ENCODE measurements around the gene NAV2.

NAV2 gene

GRCh38 chr11:19715373-19715772, 2.7 kb downstream of the NAV2 start:
- Histone ChIP-seq H3K23ac (ENCODE audit: low read length) (no peak overlapping the region), H3K4ac (ENCODE audit: low read depth, low read length) (no peak overlapping the region), H2AFZ (ENCODE audit: insufficient read depth, low read length, poor library complexity) (no peak overlapping the region), H3K79me1 (ENCODE audit: low read length) (peaks cover 8% of the 10 kb centered on the region), H3K4me3 (ENCODE audit: low read depth, low read length) (no peak overlapping the region), H4K8ac (ENCODE audit: low read depth, low read length) (no peak overlapping the region), H3K36me3 (ENCODE audit: control insufficient read depth in 1 of 2, insufficient read depth in 2 of 2, low read length in 2 of 2) (no peaks in the 10 kb centered on the region), H2AK5ac (ENCODE audit: low read length) (no peak overlapping the region), H3K27me3 (ENCODE audit: insufficient read depth, low read length) (peaks cover 16% of the 10 kb centered on the region), H4K91ac (ENCODE audit: low read depth, low read length) (no peak overlapping the region), H3K14ac (ENCODE audit: low read length) (no peak overlapping the region), H3K27ac (ENCODE audit: low read depth, low read length) (no peak overlapping the region), H3K9ac (ENCODE audit: low read length) (no peak overlapping the region), H4K12ac (ENCODE audit: low read depth, low read length) (no peak overlapping the region), H3K4me2 (ENCODE audit: low read length) (no peak overlapping the region), H2BK120ac (ENCODE audit: insufficient read depth, low read length, poor library complexity) (no peak overlapping the region), H3K4me1 (ENCODE audit: control insufficient read depth in 1 of 2, insufficient read depth in 2 of 2, low read length in 2 of 2) (peaks cover 20 to 31% of the 10 kb centered on the region in 2 experiments), H2BK12ac (ENCODE audit: low read length) (no peak overlapping the region), H3K18ac (ENCODE audit: low read length) (no peak overlapping the region), H3K79me2 (ENCODE audit: control insufficient read depth, insufficient read depth, low read length, poor library complexity) (no peaks in the 10 kb centered on the region), H3K9me3 (ENCODE audit: insufficient read depth, low read depth, low read length) (peaks cover 6% of the 10 kb centered on the region), H2BK5ac (ENCODE audit: low read depth, low read length, poor library complexity) (no peak overlapping the region)
- no CpG with 5 or more reads among the region's 6 CpGs for WGBS (ENCODE audit: extremely low coverage, insufficient coverage, insufficient read length)
- peak; percentile 49 to 54 for DNase-seq

GRCh38 chr11:19718051-19718450, 5.4 kb downstream of the NAV2 start:
- no peak overlapping the region for H2AFZ ChIP-seq (ENCODE audit: insufficient read depth, low read length, poor library complexity)
- no peak overlapping the region for H3K4ac ChIP-seq (ENCODE audit: low read depth, low read length)
- H3K9ac ChIP-seq (ENCODE audit: low read length), result no peak overlapping the region
- H4K8ac ChIP-seq (ENCODE audit: low read depth, low read length), result no peak overlapping the region
- H3K27ac ChIP-seq (ENCODE audit: low read depth, low read length), result no peak overlapping the region
- H4K91ac ChIP-seq (ENCODE audit: low read depth, low read length), result no peak overlapping the region
- no CpG with 5 or more reads among the region's 1 CpG for WGBS (ENCODE audit: extremely low coverage, insufficient coverage, insufficient read length)
- H3K79me2 ChIP-seq (ENCODE audit: control insufficient read depth, insufficient read depth, low read length, poor library complexity), result no peaks in the 10 kb centered on the region
- H2BK120ac ChIP-seq (ENCODE audit: insufficient read depth, low read length, poor library complexity), result no peak overlapping the region
- H3K4me2 ChIP-seq (ENCODE audit: low read length), result no peak overlapping the region
- no peak overlapping the region for H2AK5ac ChIP-seq (ENCODE audit: low read length)
- no peak overlapping the region for H3K18ac ChIP-seq (ENCODE audit: low read length)
- no peak overlapping the region for H3K4me3 ChIP-seq (ENCODE audit: low read depth, low read length)
- peaks cover 6% of the 10 kb centered on the region for H3K9me3 ChIP-seq (ENCODE audit: insufficient read depth, low read depth, low read length)
- H3K23ac ChIP-seq (ENCODE audit: low read length), result no peak overlapping the region
- H3K27me3 ChIP-seq (ENCODE audit: insufficient read depth, low read length), result peaks cover 13% of the 10 kb centered on the region
- no peak overlapping the region for H2BK12ac ChIP-seq (ENCODE audit: low read length)
- DNase-seq, result no peak
- H3K36me3 ChIP-seq (ENCODE audit: control insufficient read depth in 1 of 2, insufficient read depth in 2 of 2, low read length in 2 of 2), result no peaks in the 10 kb centered on the region
- no peaks in the 10 kb centered on the region for H3K79me1 ChIP-seq (ENCODE audit: low read length)
- H3K14ac ChIP-seq (ENCODE audit: low read length), result no peak overlapping the region
- H4K12ac ChIP-seq (ENCODE audit: low read depth, low read length), result no peak overlapping the region
- peaks cover 20 to 26% of the 10 kb centered on the region in 2 experiments for H3K4me1 ChIP-seq (ENCODE audit: control insufficient read depth in 1 of 2, insufficient read depth in 2 of 2, low read length in 2 of 2)
- no peak overlapping the region for H2BK5ac ChIP-seq (ENCODE audit: low read depth, low read length, poor library complexity)

GRCh38 chr11:19718951-19719350, 6.3 kb downstream of the NAV2 start:
- Histone ChIP-seq H3K27me3 (ENCODE audit: insufficient read depth, low read length) (peaks cover 4% of the 10 kb centered on the region), H4K12ac (ENCODE audit: low read depth, low read length) (no peak overlapping the region), H3K9me3 (ENCODE audit: insufficient read depth, low read depth, low read length) (peaks cover 2% of the 10 kb centered on the region), H3K79me2 (ENCODE audit: control insufficient read depth, insufficient read depth, low read length, poor library complexity) (no peaks in the 10 kb centered on the region), H3K18ac (ENCODE audit: low read length) (no peak overlapping the region), H3K9ac (ENCODE audit: low read length) (no peak overlapping the region), H4K8ac (ENCODE audit: low read depth, low read length) (no peak overlapping the region), H3K4ac (ENCODE audit: low read depth, low read length) (no peak overlapping the region), H3K23ac (ENCODE audit: low read length) (no peak overlapping the region), H2BK5ac (ENCODE audit: low read depth, low read length, poor library complexity) (no peak overlapping the region), H2AK5ac (ENCODE audit: low read length) (no peak overlapping the region), H3K4me2 (ENCODE audit: low read length) (no peak overlapping the region), H3K79me1 (ENCODE audit: low read length) (no peaks in the 10 kb centered on the region), H3K4me3 (ENCODE audit: low read depth, low read length) (no peak overlapping the region), H3K14ac (ENCODE audit: low read length) (no peak overlapping the region), H4K91ac (ENCODE audit: low read depth, low read length) (no peak overlapping the region), H3K36me3 (ENCODE audit: control insufficient read depth in 1 of 2, insufficient read depth in 2 of 2, low read length in 2 of 2) (no peaks in the 10 kb centered on the region), H2BK12ac (ENCODE audit: low read length) (no peak overlapping the region), H3K27ac (ENCODE audit: low read depth, low read length) (no peak overlapping the region), H3K4me1 (ENCODE audit: control insufficient read depth in 1 of 2, insufficient read depth in 2 of 2, low read length in 2 of 2) (peaks cover 21% of the 10 kb centered on the region in 2 experiments), H2AFZ (ENCODE audit: insufficient read depth, low read length, poor library complexity) (no peak overlapping the region), H2BK120ac (ENCODE audit: insufficient read depth, low read length, poor library complexity) (no peak overlapping the region)
- WGBS (ENCODE audit: extremely low coverage, insufficient coverage, insufficient read length), result no CpG with 5 or more reads among the region's 4 CpGs
- no peak for DNase-seq

- H3K4ac ChIP-seq (ENCODE audit: low read depth, low read length), result no peak overlapping the region
- no peak overlapping the region for H4K12ac ChIP-seq (ENCODE audit: low read depth, low read length)
- H3K79me1 ChIP-seq (ENCODE audit: low read length), result peaks cover 2% of the 10 kb centered on the region
- H3K23ac ChIP-seq (ENCODE audit: low read length), result no peak overlapping the region
- H2BK120ac ChIP-seq (ENCODE audit: insufficient read depth, low read length, poor library complexity), result no peak overlapping the region
- H2BK12ac ChIP-seq (ENCODE audit: low read length), result no peak overlapping the region
- H2AK5ac ChIP-seq (ENCODE audit: low read length), result no peak overlapping the region
- H4K91ac ChIP-seq (ENCODE audit: low read depth, low read length), result no peak overlapping the region
- no peak overlapping the region for H4K8ac ChIP-seq (ENCODE audit: low read depth, low read length)
- H3K4me1 ChIP-seq (ENCODE audit: control insufficient read depth in 1 of 2, insufficient read depth in 2 of 2, low read length in 2 of 2), result peaks cover 14% of the 10 kb centered on the region in 2 experiments
- no peak overlapping the region for H3K4me3 ChIP-seq (ENCODE audit: low read depth, low read length)
- no peaks in the 10 kb centered on the region for H3K79me2 ChIP-seq (ENCODE audit: control insufficient read depth, insufficient read depth, low read length, poor library complexity)
- H2AFZ ChIP-seq (ENCODE audit: insufficient read depth, low read length, poor library complexity), result no peak overlapping the region
- H3K9ac ChIP-seq (ENCODE audit: low read length), result no peak overlapping the region
- no peak for DNase-seq
- no peaks in the 10 kb centered on the region for H3K9me3 ChIP-seq (ENCODE audit: insufficient read depth, low read depth, low read length)
- H3K14ac ChIP-seq (ENCODE audit: low read length), result no peak overlapping the region
- no peak overlapping the region for H3K18ac ChIP-seq (ENCODE audit: low read length)
- H2BK5ac ChIP-seq (ENCODE audit: low read depth, low read length, poor library complexity), result no peak overlapping the region
- no peak overlapping the region for H3K27ac ChIP-seq (ENCODE audit: low read depth, low read length)
- H3K36me3 ChIP-seq (ENCODE audit: control insufficient read depth in 1 of 2, insufficient read depth in 2 of 2, low read length in 2 of 2), result no peaks in the 10 kb centered on the region
- whole genome bisulfite sequencing (ENCODE audit: extremely low coverage, insufficient coverage, insufficient read length), result no CpG with 5 or more reads among the region's 1 CpG
- no peak overlapping the region for H3K4me2 ChIP-seq (ENCODE audit: low read length)
- H3K27me3 ChIP-seq (ENCODE audit: insufficient read depth, low read length), result no peaks in the 10 kb centered on the region
These were observed 7.3 kb downstream of the NAV2 start for GRCh38 chr11:19719960-19720359.

Data from trophoblast cell (in vitro differentiated cells and primary cell).